ENCODE data around the gene CDC42. TPM values are rescaled to one million over a fixed set of nuclear protein-coding genes. Genes with fewer than 3 reads are reported as not detected.

Gene CDC42
- total RNA-seq, 1 experiment from 2014 or later: 245 TPM

- Histone ChIP-seq H3K4me2 (ENCODE audit: low read length) (no peak overlapping the region), H3K36me3 (ENCODE audit: low read depth, low read length) (no peaks in the 10 kb centered on the region), H2AFZ (ENCODE audit: low read length) (no peak overlapping the region), H3K4me1 (ENCODE audit: insufficient read depth, low read length) (no peaks in the 10 kb centered on the region), H3K4me3 (ENCODE audit: low read length) (no peak overlapping the region), H3K27ac (ENCODE audit: low read length) (no peak overlapping the region), H3K79me2 (ENCODE audit: low read length) (no peaks in the 10 kb centered on the region), H3K9me2 (replicated peaks; ENCODE audit: low read length) (no peaks in the 10 kb centered on the region), H3K27me3 (ENCODE audit: low read length) (no peaks in the 10 kb centered on the region), H3F3A (ENCODE audit: low read length, unreplicated experiment) (no peaks in the 10 kb centered on the region), H4K20me1 (ENCODE audit: low read length) (no peaks in the 10 kb centered on the region), H3K9me3 (ENCODE audit: low read length) (no peaks in the 10 kb centered on the region), H3K9ac (ENCODE audit: low read length) (no peak overlapping the region)
- intact Hi-C loops (cut with micrococcal nuclease): no loop called here
- POLR2A ChIA-PET (ENCODE audit: unreplicated experiment): no interaction called here
- no peak for DNase-seq
- TF ChIP-seq EZH2phosphoT487 (IDR thresholded peaks at IDR 0.05; ENCODE audit: borderline replicate concordance, low read length) (no peak), CTCF (conservative IDR thresholded peaks at IDR 0.05; ENCODE audit: low read depth, low read length) (no peak), EZH2 (IDR thresholded peaks at IDR 0.05; ENCODE audit: low read length, unreplicated experiment) (no peak)
- CTCF ChIA-PET: no interaction called here
- no TSS peak for BruUV-seq (replicated peaks)
- ATAC-seq: no peak; the same call in 1 of the 2 replicates
Observed at GRCh38 chr1:22121421-22121911, 69.0 kb downstream of the CDC42 start.

GRCh38 chr1:22122273-22123070, 70.0 kb downstream of the CDC42 start:
- TF ChIP-seq CTCF (conservative IDR thresholded peaks at IDR 0.05; ENCODE audit: low read depth, low read length): no peak
- no peak for TF ChIP-seq EZH2phosphoT487 (IDR thresholded peaks at IDR 0.05; ENCODE audit: borderline replicate concordance, low read length)
- TF ChIP-seq EZH2 (IDR thresholded peaks at IDR 0.05; ENCODE audit: low read length, unreplicated experiment): no peak
- no peak overlapping the region for H3K27ac ChIP-seq (ENCODE audit: low read length)
- DNase-seq: no peak
- no TSS peak for BruUV-seq (replicated peaks)
- ChIA-PET CTCF (no interaction called here), POLR2A (ENCODE audit: unreplicated experiment) (no interaction called here)
- H3F3A ChIP-seq (ENCODE audit: low read length, unreplicated experiment): no peaks in the 10 kb centered on the region
- H3K4me3 ChIP-seq (ENCODE audit: low read length): no peak overlapping the region
- intact Hi-C loops (cut with micrococcal nuclease): no loop called here
- ATAC-seq: no peak
- H4K20me1 ChIP-seq (ENCODE audit: low read length): no peaks in the 10 kb centered on the region
- H3K27me3 ChIP-seq (ENCODE audit: low read length): no peaks in the 10 kb centered on the region
- no peaks in the 10 kb centered on the region for H3K36me3 ChIP-seq (ENCODE audit: low read depth, low read length)
- no peak overlapping the region for H3K4me2 ChIP-seq (ENCODE audit: low read length)
- no peaks in the 10 kb centered on the region for H3K79me2 ChIP-seq (ENCODE audit: low read length)
- no peak overlapping the region for H2AFZ ChIP-seq (ENCODE audit: low read length)
- H3K9me3 ChIP-seq (ENCODE audit: low read length): no peaks in the 10 kb centered on the region
- H3K9me2 ChIP-seq (replicated peaks; ENCODE audit: low read length): no peaks in the 10 kb centered on the region
- H3K9ac ChIP-seq (ENCODE audit: low read length): no peak overlapping the region
- no peaks in the 10 kb centered on the region for H3K4me1 ChIP-seq (ENCODE audit: insufficient read depth, low read length)

GRCh38 chr1:22123071-22123390, 70.5 kb downstream of the CDC42 start:
- Histone ChIP-seq H3F3A (ENCODE audit: low read length, unreplicated experiment) (no peaks in the 10 kb centered on the region), H2AFZ (ENCODE audit: low read length) (no peak overlapping the region), H3K79me2 (ENCODE audit: low read length) (no peaks in the 10 kb centered on the region), H3K27me3 (ENCODE audit: low read length) (no peaks in the 10 kb centered on the region), H3K9me2 (replicated peaks; ENCODE audit: low read length) (no peaks in the 10 kb centered on the region), H3K4me3 (ENCODE audit: low read length) (no peak overlapping the region), H4K20me1 (ENCODE audit: low read length) (no peaks in the 10 kb centered on the region), H3K9ac (ENCODE audit: low read length) (no peak overlapping the region), H3K27ac (ENCODE audit: low read length) (no peak overlapping the region), H3K36me3 (ENCODE audit: low read depth, low read length) (no peaks in the 10 kb centered on the region), H3K4me1 (ENCODE audit: insufficient read depth, low read length) (no peaks in the 10 kb centered on the region), H3K9me3 (ENCODE audit: low read length) (no peaks in the 10 kb centered on the region), H3K4me2 (ENCODE audit: low read length) (no peak overlapping the region)
- CTCF ChIA-PET: no interaction called here
- BruUV-seq (replicated peaks): no TSS peak
- ATAC-seq (no peak), DNase-seq (no peak)
- TF ChIP-seq EZH2phosphoT487 (IDR thresholded peaks at IDR 0.05; ENCODE audit: borderline replicate concordance, low read length) (no peak), CTCF (conservative IDR thresholded peaks at IDR 0.05; ENCODE audit: low read depth, low read length) (no peak), EZH2 (IDR thresholded peaks at IDR 0.05; ENCODE audit: low read length, unreplicated experiment) (no peak)
- POLR2A ChIA-PET (ENCODE audit: unreplicated experiment): no interaction called here
- intact Hi-C loops (cut with micrococcal nuclease): no loop called here
